HEK293T (cell line): Measurements from ENCODE around the gene CACNA1E.
"Not testable (repeated sequence)": the region's sequence is repeated elsewhere in the genome, so short reads cannot be mapped to it uniquely, and the experiment has no call there.

ENCODE experiments used
- CTCF ChIA-PET: fragments of 350-600 bp; formaldehyde crosslinking; extraction: SDS; loops from one replicate; lab custom pipeline; 2021; ENCODE audit warnings: antibody characterized with exemption, inconsistent platforms; lab: Yijun Ruan, JAX
- POLR2A ChIA-PET: fragments of 350-600 bp; formaldehyde crosslinking; extraction: SDS; loops from one replicate; lab custom pipeline; 2020; ENCODE audit warnings: antibody characterized with exemption, inconsistent platforms; lab: Yijun Ruan, JAX
- DNase-seq: peaks from one replicate; pipeline ENCODE4 v3.0.0; 2012; ENCODE audit warnings: mixed read lengths; ENCODE audit errors: extremely low spot score
- ARNT ChIP-seq: fragments of 450-650 bp; IDR thresholded peaks from 2 replicates; pipeline ENCODE4 v1.6.1; 2017; ENCODE audit warnings: mild to moderate bottlenecking
- BHLHE40 ChIP-seq: fragments of 450-650 bp; IDR thresholded peaks from 2 replicates; pipeline ENCODE4 v1.6.1; 2016; ENCODE audit warnings: mild to moderate bottlenecking, moderate library complexity, borderline replicate concordance
- CTBP1 ChIP-seq: fragments of 450-650 bp; IDR thresholded peaks from 2 replicates; pipeline ENCODE4 v1.6.1; 2016; ENCODE audit warnings: borderline replicate concordance
- ELF4 ChIP-seq: fragments of 450-650 bp; IDR thresholded peaks from 2 replicates; pipeline ENCODE4 v1.6.1; 2017; ENCODE audit warnings: antibody characterized with exemption
- FOXA1 ChIP-seq: fragments of 450-650 bp; IDR thresholded peaks from 2 replicates; pipeline ENCODE4 v1.6.1; 2016; ENCODE audit warnings: mild to moderate bottlenecking
- FOXK2 ChIP-seq: fragments of 450-650 bp; IDR thresholded peaks from 2 replicates; pipeline ENCODE4 v1.6.1; 2016; ENCODE audit warnings: mild to moderate bottlenecking
- FOXM1 ChIP-seq: fragments of 450-650 bp; IDR thresholded peaks from 2 replicates; pipeline ENCODE4 v1.6.1; 2017; ENCODE audit warnings: mild to moderate bottlenecking, borderline replicate concordance
- HDGF ChIP-seq: fragments of 450-650 bp; IDR thresholded peaks from 2 replicates; pipeline ENCODE4 v1.6.1; 2017; ENCODE audit warnings: antibody characterized with exemption, borderline replicate concordance
- L3MBTL2 ChIP-seq: fragments of 450-650 bp; conservative IDR thresholded peaks from 2 replicates; pipeline ENCODE4 v1.6.1; 2016; ENCODE audit warnings: mild to moderate bottlenecking
- NFRKB ChIP-seq: fragments of 450-650 bp; IDR thresholded peaks from 2 replicates; pipeline ENCODE4 v1.6.1; 2016; ENCODE audit warnings: mild to moderate bottlenecking, moderate library complexity
- PKNOX1 ChIP-seq: fragments of 450-650 bp; IDR thresholded peaks from 2 replicates; pipeline ENCODE4 v1.6.1; 2016
- SP1 ChIP-seq: fragments of 450-650 bp; IDR thresholded peaks from 2 replicates; pipeline ENCODE4 v1.6.1; 2017
- SUZ12 ChIP-seq: fragments of 450-650 bp; IDR thresholded peaks from 2 replicates; pipeline ENCODE4 v1.6.1; 2016; ENCODE audit warnings: mild to moderate bottlenecking
- TARDBP ChIP-seq: fragments of 450-650 bp; IDR thresholded peaks from 2 replicates; pipeline ENCODE4 v1.6.1; 2016
- ZNF384 ChIP-seq: fragments of 450-650 bp; IDR thresholded peaks from 2 replicates; pipeline ENCODE4 v1.6.1; 2016

The CACNA1E gene

GRCh38 chr1:181813266-181813665 lies 329.9 kb downstream of the CACNA1E start:
- TF ChIP-seq CTBP1: no peak
- TF ChIP-seq FOXA1: no peak
- no peak for TF ChIP-seq PKNOX1
- TF ChIP-seq TARDBP: no peak
- no peak for TF ChIP-seq L3MBTL2
- TF ChIP-seq ZNF384: no peak
- ChIA-PET POLR2A (no interaction called here), CTCF (no interaction called here)
- no peak for DNase-seq

- ChIA-PET CTCF (no interaction called here), POLR2A (no interaction called here)
- DNase-seq: no peak
- TF ChIP-seq L3MBTL2 (no peak), NFRKB (no peak), BHLHE40 (no peak), FOXK2 (no peak), HDGF (no peak), PKNOX1 (no peak), TARDBP (no peak), FOXM1 (no peak), FOXA1 (no peak), ZNF384 (no peak), ARNT (no peak)
These were observed 333.3 kb downstream of the CACNA1E start for GRCh38 chr1:181816608-181817007.

GRCh38 chr1:181817091-181817490 lies 333.8 kb downstream of the CACNA1E start:
- TF ChIP-seq CTBP1: no peak
- TF ChIP-seq SUZ12: no peak
- TF ChIP-seq FOXM1: no peak
- TF ChIP-seq BHLHE40: no peak
- no peak for TF ChIP-seq NFRKB
- TF ChIP-seq ELF4: no peak
- CTCF ChIA-PET: no interaction called here
- DNase-seq: no peak
- POLR2A ChIA-PET: no interaction called here

GRCh38 chr1:181818459-181818858 lies 335.1 kb downstream of the CACNA1E start:
- CTCF ChIA-PET: no interaction called here
- no peak for TF ChIP-seq ELF4
- TF ChIP-seq SP1: no peak
- no peak for TF ChIP-seq FOXA1
- no peak for TF ChIP-seq TARDBP
- TF ChIP-seq HDGF: no peak
- TF ChIP-seq CTBP1: no peak
- no peak for TF ChIP-seq FOXK2
- TF ChIP-seq L3MBTL2: no peak
- TF ChIP-seq NFRKB: no peak
- DNase-seq: no peak
- POLR2A ChIA-PET: no interaction called here

- TF ChIP-seq BHLHE40: no peak
- TF ChIP-seq TARDBP: no peak
- TF ChIP-seq ARNT: no peak
- no peak for TF ChIP-seq SUZ12
- TF ChIP-seq FOXM1: no peak
- no peak for TF ChIP-seq ZNF384
- TF ChIP-seq FOXK2: no peak
- TF ChIP-seq NFRKB: no peak
- TF ChIP-seq ELF4: no peak
- no peak for TF ChIP-seq FOXA1
- TF ChIP-seq CTBP1: no peak
- no peak for TF ChIP-seq HDGF
- no peak for TF ChIP-seq PKNOX1
- no peak for DNase-seq
- ChIA-PET CTCF (no interaction called here), POLR2A (no interaction called here)
These were observed 335.6 kb downstream of the CACNA1E start for GRCh38 chr1:181818943-181819342.

- ChIA-PET CTCF (no interaction called here), POLR2A (no interaction called here)
- TF ChIP-seq TARDBP (no peak), SUZ12 (no peak), NFRKB (no peak), CTBP1 (no peak), FOXA1 (no peak)
- no peak for DNase-seq
These were observed 338.4 kb downstream of the CACNA1E start for GRCh38 chr1:181821701-181822100.

- POLR2A ChIA-PET, DNase-seq: not testable (repeated sequence)
- CTCF ChIA-PET: interaction anchor here (0.6 kb wide), 1 partner anchor 1402 kb away, joined by 4 read pairs; no protein-coding TSS in a partner anchor
These were observed 349.0 kb downstream of the CACNA1E start for GRCh38 chr1:181832173-181832880.
